ENCODE results near the gene RPL22.

DNA sequence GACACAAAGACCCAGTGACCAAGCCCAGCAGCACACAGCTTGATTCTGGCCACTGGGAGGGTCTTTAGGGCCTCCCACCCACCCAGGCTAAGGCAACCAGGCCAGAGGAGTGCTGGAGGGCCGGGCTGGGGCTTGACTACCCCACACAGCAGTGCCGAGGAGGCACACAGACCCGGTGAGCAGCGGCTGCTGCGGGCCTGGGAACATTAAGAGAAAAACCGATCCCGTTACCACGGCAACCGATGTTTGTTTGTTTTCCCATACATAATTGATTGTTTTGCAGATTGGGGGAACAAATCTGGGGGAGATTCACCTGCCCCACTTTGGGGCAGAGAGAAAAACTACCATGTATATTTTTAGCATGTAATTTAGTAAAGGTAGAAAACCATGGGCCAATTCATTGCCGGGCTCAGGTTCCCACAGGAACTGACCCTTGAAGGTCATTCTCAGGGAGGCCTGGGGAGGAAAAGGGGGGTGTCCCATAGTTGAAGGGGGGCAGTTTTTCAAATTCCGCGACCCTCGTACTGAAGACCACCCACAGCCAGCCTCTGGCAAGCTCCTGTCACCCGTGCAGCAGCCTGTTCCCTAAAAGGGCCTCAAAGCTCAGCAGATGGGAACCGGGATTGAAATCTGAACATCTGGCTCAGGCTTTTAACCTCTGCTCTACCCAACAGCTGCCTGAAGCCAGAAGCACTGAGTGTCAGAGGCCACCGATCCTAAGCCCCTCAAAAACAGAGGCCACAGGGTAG, 54.6 kb downstream of the RPL22 start:
- TF ChIP-seq, protein P1, sequence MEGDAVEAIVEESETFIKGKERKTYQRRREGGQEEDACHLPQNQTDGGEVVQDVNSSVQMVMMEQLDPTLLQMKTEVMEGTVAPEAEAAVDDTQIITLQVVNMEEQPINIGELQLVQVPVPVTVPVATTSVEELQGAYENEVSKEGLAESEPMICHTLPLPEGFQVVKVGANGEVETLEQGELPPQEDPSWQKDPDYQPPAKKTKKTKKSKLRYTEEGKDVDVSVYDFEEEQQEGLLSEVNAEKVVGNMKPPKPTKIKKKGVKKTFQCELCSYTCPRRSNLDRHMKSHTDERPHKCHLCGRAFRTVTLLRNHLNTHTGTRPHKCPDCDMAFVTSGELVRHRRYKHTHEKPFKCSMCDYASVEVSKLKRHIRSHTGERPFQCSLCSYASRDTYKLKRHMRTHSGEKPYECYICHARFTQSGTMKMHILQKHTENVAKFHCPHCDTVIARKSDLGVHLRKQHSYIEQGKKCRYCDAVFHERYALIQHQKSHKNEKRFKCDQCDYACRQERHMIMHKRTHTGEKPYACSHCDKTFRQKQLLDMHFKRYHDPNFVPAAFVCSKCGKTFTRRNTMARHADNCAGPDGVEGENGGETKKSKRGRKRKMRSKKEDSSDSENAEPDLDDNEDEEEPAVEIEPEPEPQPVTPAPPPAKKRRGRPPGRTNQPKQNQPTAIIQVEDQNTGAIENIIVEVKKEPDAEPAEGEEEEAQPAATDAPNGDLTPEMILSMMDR (conservative IDR thresholded peaks at IDR 0.05) = no peak
- TF ChIP-seq ZFX (IDR thresholded peaks at IDR 0.05) = no peak
